ENCODE data around the gene CTSZ.
"Not testable (repeated sequence)": the region's sequence is repeated elsewhere in the genome, so short reads cannot be mapped to it uniquely, and the experiment has no call there.

CTSZ gene

GRCh38 chr20:59006864-59007664 lies at the start of gene CTSZ:
Gene CTSZ (minus strand): TSS chr20:59007254. CDS start chr20:59007128, 126 bp downstream.
- peak; percentile 21 for DNase-seq (ENCODE audit: low read depth)

GRCh38 chr20:59055302-59055701 lies 48.2 kb upstream of the CTSZ start:
- no peak for DNase-seq (ENCODE audit: low read depth)

DNA sequence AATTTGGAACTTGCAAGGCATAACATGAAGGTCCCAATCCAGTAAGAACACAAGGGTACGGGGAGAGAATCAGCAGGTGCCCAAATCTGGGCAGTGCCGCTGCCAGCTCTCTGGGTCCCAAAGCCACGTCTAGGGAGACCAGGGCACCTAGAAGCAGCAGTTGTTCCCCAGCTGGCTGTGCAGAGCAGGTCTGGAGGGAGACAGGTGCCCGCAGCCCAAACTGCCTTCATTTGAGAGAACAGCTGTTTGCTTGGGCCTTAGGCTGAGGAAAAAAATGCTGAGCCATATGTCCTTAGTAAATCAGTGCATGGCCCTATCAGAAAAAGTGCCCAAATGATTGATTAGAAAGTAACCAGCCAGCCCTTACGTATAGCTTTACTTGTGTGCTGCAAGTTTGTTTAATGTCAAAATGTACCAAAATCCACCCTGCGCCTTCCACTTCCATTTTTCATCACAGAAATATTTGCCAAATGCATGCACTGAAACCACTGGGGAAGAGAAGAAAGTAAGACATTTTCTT lies 44.7 kb upstream of the CTSZ start:
- DNase-seq (ENCODE audit: low read depth), result no peak

DNA sequence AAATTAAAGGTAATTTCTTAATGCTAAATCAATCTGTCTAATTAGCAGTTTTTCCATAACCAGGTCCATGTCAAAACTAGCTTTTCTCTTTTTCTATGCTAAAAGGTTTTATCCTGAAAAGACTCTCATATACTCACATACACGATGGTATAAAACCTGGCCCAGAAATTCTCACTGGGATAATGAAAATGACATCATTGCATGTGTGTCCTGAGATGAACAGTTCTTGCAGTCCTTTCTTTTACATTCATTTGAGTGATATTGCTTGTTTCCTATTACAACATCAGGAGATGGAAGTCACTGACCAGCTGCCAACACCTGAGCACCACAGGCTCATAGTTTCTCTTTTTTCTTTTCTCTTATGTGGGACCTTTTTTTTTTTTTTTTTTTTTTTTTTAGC lies 43.4 kb upstream of the CTSZ start:
- DNase-seq (ENCODE audit: low read depth), result no peak

- no peak for DNase-seq (ENCODE audit: low read depth)
These were observed 41.6 kb upstream of the CTSZ start for GRCh38 chr20:59048681-59049030.

- no peak for DNase-seq (ENCODE audit: low read depth)
These were observed 41.1 kb upstream of the CTSZ start for GRCh38 chr20:59047938-59048680.

DNA sequence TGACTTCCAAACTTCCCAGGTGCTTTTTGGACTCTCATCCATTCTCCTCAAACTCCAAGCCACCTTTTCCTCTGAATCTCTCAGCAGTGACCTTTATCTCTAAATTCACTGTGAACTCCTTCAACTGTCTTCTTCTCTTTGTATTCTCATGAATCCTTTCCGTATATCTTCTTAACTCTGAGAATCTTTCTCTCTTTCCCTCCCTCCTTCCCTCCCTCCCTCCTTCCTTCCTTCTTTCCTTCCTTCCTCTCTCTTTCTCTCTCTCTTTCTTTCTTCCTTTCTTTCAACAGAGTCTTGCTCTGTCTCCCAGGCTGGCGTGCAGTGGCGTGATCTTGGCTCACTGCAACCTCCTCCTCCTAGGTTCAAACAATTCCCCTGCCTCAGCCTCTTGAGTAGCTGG lies 39.8 kb upstream of the CTSZ start:
- DNase-seq (ENCODE audit: low read depth), result no peak

GRCh38 chr20:59044796-59045195 lies 37.7 kb upstream of the CTSZ start:
- no peak for DNase-seq (ENCODE audit: low read depth)

- no peak for DNase-seq (ENCODE audit: low read depth)
These were observed 37.2 kb upstream of the CTSZ start for GRCh38 chr20:59044295-59044694.

- DNase-seq (ENCODE audit: low read depth), result no peak
These were observed 36.6 kb upstream of the CTSZ start for GRCh38 chr20:59043698-59044097.

DNA sequence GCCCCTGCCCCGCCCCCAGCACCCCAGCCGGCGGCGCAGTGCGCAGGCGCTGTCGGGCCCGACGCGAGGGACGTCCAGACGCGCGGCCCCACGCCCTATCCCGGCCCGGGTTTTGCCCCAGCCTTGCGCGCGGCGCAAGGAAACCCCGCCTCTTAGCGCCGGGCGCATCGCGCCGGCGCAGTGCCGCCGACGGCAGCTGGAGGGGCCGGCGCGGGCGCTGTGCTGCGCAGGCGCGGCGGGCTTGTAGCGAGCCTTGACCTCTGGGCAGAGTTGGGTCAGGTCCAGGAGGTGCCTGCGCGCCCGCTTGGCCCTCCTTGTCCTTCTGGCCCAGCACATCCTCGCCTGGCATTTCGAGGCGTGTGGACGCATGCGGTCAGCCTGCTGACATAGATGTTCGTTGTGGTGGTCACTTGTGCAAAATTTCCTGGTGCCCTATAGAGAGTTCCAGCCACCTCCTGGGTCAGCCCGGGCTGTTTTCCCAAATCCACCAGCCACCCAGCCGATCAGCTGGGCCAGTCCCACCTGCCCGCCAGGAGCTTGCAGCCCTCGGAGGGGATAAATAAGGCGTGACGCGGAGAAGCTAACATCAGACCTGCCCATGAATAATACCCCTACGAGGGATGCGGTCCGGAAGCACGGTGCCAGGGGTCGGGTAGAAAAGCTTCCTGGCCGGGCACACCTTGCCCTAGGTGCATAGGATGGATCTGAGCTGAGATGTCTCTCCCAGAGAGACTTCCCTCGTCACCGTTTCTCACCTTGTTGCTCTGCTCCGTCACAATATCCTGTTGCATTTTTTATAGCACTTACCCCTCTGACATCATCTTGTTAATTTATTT lies 36.0 kb upstream of the CTSZ start:
- DNase-seq (ENCODE audit: low read depth), result peak; percentile 96

DNA sequence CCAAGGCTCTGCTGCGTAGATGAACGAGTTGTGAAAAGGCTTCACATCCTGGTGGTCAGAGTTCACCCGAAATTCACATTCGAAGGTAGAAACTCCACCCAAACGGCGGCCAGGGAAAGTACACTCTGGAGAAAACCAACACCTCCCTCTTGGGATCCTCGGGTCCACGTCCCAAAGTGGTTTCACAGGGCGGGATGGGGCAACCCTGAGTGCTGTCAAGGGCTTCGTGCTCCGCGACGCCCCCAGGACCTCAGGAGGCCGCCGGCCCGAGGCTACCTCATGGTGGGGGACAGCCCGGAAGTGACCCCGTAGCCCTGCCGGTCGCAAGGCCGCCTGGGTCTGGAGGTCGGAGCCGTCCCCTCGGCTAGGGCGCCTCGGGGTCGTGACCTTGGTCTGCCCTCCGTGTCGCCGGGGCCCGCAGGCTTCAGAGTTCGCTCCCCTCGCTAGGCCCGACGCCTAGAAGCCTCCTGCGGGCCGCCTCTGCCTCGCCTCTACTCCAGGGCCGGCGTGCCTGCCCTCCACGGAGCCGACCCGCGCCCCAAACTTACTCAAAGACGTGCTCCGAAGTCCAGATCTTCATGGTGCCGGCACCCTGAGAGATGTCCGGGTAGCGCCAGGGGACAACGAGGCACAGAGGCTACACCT lies 35.2 kb upstream of the CTSZ start, which contains the start of gene PRELID3B:
PRELID3B (minus strand) TSS at position 636 of the 645 bp plus-strand sequence; CDS start at position 580, 56 bp downstream.
- DNase-seq (ENCODE audit: low read depth), result no peak

DNA sequence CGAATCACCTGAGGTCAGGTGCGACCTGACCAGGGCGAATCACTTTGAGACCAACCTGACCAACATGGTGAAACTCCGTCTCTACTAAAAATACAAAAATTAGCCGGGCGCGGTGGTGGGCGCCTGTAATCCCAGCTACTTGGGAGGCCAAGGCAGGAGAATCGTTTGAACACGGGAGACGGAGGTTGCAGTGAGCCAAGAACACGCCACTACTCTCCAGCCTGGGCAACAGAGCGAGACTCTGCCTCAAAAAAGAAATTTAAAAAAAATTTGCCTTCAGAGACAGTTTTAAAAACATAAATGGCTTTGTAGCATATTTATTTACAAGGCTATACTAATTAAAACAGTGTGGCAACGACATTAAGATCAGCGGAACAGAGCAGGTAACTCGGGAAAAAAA lies 34.4 kb upstream of the CTSZ start:
- not testable (repeated sequence) for DNase-seq (ENCODE audit: low read depth)

DNA sequence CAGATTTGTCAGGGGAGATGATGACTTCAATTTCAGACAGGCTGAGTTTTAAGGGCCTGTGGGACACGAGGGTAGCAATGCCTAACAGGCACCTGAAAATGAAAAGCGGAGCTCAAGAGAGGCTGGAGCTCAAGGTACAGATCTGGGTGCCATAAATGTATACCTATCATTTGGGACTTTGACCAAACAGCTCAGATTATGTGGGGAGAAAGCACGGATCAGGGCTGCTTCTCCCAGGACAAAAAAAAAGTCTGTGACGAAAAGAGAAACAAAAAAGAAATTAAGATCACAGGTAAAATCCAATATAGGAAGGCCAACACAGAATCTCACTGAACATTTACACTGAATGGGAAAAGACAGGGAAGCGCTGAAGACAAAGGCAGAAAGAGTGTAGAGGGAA lies 33.6 kb upstream of the CTSZ start:
- DNase-seq (ENCODE audit: low read depth), result no peak

GRCh38 chr20:59039233-59039632 lies 32.2 kb upstream of the CTSZ start:
- no peak for DNase-seq (ENCODE audit: low read depth)

DNA sequence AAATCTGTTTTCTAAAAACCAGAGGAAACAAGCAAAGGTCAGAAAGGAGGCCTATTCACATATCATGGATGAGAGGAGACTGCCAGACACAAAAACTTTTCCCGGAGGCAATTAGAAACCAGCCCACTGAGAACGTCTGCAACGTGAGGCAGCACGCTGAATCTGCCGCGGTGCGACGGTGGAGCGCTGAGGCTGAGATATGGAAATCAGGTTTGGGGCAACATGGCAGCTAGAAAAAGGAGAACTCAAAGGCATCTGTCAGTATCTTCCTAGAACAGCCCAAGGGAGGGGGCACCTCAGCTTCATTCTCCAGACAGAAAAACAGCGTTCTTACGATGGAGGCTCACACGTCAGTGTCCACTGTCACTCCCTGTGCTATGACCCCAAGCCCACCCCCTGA lies 30.3 kb upstream of the CTSZ start:
- no peak for DNase-seq (ENCODE audit: low read depth)

DNA sequence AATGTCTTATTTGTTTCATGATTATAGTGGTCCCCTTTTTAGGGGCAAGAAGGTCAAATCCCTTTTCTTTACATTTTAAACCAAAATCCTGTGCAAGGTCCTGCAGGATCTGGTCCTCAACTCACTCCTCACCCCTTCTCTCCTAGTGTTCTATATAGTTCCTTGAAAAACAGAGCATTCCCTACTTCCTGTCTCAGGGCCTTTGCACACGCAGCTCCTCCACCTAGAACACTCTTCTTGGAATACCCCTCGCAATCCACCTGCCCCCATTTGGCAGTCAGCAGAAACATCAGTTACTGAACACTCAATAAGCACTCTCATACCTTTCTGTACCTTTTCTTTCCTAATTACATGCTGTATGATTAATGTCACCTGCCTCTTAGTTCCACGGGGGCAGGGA lies 28.3 kb upstream of the CTSZ start:
- no peak for DNase-seq (ENCODE audit: low read depth)

DNA sequence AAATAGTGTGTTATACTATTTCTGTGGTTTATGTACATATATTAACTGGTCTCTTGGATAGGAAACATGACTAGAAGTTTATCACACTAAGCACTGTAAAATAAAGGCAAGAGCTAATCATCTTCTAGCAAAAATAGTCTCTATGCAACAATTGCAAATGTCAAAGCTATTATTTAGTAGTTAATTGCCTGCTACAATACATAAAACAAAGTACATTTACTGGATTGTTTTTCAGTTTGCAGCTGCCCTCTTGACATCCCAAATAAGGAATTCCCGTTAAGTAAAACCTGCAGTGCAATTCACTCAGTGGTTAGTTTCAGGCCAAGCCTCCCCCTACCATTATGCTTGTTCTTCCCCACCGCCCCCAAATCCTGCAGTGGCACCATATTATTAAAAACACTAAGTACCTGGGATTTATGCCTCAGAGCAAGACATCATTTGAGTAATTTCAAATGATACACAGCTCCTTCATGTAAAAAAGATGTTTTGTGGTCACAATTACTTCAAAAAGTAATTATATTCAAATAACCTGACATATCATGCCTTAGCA lies 26.6 kb upstream of the CTSZ start:
- no peak for DNase-seq (ENCODE audit: low read depth)

- no peak for DNase-seq (ENCODE audit: low read depth)
These were observed 26.0 kb upstream of the CTSZ start for GRCh38 chr20:59033093-59033492.

- DNase-seq (ENCODE audit: low read depth), result no peak
These were observed 25.6 kb upstream of the CTSZ start for GRCh38 chr20:59032713-59033059.

DNA sequence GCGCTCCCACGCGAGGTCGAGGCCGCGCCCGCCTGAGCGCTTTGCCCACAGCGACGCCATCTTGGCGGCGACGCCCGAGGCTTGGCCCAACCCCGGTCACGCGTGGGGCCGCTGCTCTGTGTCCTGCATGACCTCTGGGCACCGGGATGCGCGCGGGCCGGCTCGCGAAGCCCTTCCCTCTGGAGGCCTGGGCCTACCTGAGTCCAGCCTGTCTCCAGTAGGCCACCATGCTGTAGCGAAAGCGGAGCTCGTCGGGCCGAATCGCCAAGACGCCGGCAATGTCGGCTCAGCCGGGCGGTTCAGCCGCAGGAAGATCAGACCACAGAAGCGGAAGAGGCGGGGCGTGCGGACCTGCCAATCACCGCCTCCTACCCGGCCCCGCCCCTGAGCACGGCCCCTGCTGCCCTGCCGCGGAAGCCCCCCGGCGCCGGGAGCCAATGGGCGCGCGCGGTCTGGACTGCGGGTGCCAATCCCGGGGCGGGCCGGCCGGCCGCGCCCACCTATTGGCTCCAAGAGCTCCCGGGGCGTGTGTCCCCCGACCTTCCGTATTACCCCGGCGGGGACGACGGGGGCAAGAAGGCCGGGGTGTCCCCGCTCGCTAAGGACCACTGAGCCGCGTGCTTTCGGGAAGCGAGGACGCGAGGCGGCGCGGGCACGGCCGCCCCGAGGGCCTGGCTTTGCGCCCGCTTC lies 25.1 kb upstream of the CTSZ start, which contains the start of gene ATP5F1E:
ATP5F1E (minus strand) TSS at position 313 of the 690 bp plus-strand sequence; CDS start at position 229, 84 bp downstream.
- DNase-seq (ENCODE audit: low read depth), result peak; percentile 97
